SK-N-MC (cell line): Measurements from ENCODE around the gene KCNMA1.

Source experiments
- EZH2 ChIP-seq: fragments of 200-600 bp; sonication (generic); IDR thresholded peaks from one replicate; pipeline ENCODE4 v1.6.1; 2017; ENCODE audit warnings: antibody characterized with exemption
- FOXP2 ChIP-seq: optimal IDR thresholded peaks from 2 replicates; pipeline ENCODE3; 2011; ENCODE audit warnings: mild to moderate bottlenecking, moderate library complexity; ENCODE audit not compliant: insufficient read depth; ENCODE audit errors: extremely low read length, control extremely low read depth
- POLR2AphosphoS5 ChIP-seq: IDR thresholded peaks from 2 replicates; pipeline ENCODE4 v1.6.1; 2012; ENCODE audit warnings: mild to moderate bottlenecking, low read depth, low read length, borderline replicate concordance

- TF ChIP-seq POLR2AphosphoS5, result no peak
- no peak for TF ChIP-seq EZH2
- no peak for TF ChIP-seq FOXP2
These were observed 286.2 kb downstream of the KCNMA1 start for GRCh38 chr10:77351386-77351785.
